MM.1S (cell line): ENCODE data around the gene BRD3.

Source experiments
- CTCF ChIP-seq: fragments of 300-600 bp; sonication (generic); IDR thresholded peaks from 2 replicates; pipeline ENCODE4 v1.5.1; 2016; ENCODE audit warnings: antibody characterized with exemption, low read length, mixed read lengths
- EZH2 ChIP-seq: fragments of 300-600 bp; sonication (generic); optimal IDR thresholded peaks from 2 replicates; pipeline ENCODE3; 2017; ENCODE audit warnings: low read depth, mild to moderate bottlenecking, antibody characterized with exemption, low read length, mixed read lengths

DNA sequence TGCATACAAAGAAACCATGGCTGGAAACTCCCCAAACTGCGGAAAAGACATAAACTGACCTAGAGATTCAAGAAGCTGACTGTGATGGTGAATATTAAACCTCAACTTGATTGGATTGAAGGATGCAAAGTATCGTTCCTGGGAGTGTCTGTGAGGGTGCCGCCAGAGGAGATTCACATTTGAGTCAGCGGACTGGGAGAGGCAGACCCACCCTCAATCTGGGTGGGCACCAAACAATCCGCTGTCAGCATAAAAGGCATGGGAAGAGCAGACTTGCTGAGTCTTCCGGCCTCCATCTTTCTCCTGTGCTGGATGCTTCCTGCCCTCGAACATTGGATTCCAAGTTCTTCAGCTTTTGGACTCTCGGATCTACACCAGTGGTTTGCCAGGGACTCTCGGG lies 43.2 kb upstream of the BRD3 start:
- TF ChIP-seq CTCF (no peak), EZH2 (no peak)
